HEK293 (cell line): ENCODE measurements around the gene HTRA1.

Experiments used
- GLI4 ChIP-seq: fragments of 450-650 bp; formaldehyde crosslinking; IDR thresholded peaks from 2 replicates; pipeline ENCODE4 v1.5.1; 2016; ENCODE audit warnings: missing biosample characterization, missing genetic modification characterization
- TCF7L2 ChIP-seq: IDR thresholded peaks from 2 replicates; pipeline ENCODE4 v1.6.1; 2011; ENCODE audit warnings: low read depth, mild to moderate bottlenecking, inconsistent platforms, low read length, moderate library complexity, borderline replicate concordance
- ZNF146 ChIP-seq: fragments of 450-650 bp; formaldehyde crosslinking; IDR thresholded peaks from 2 replicates; pipeline ENCODE4 v1.5.1; 2016; ENCODE audit warnings: missing biosample characterization, missing genetic modification characterization
- ZNF202 ChIP-seq: fragments of 450-650 bp; formaldehyde crosslinking; IDR thresholded peaks from 2 replicates; pipeline ENCODE4 v1.5.1; 2016; ENCODE audit warnings: missing biosample characterization, missing genetic modification characterization, borderline replicate concordance
- ZNF792 ChIP-seq: fragments of 450-650 bp; formaldehyde crosslinking; IDR thresholded peaks from 2 replicates; pipeline ENCODE4 v1.5.1; 2016; ENCODE audit warnings: missing biosample characterization, missing genetic modification characterization
- TF ChIP-seq, protein P1 (sequence below): fragments of 450-650 bp; formaldehyde crosslinking; IDR thresholded peaks from 2 replicates; pipeline ENCODE4 v1.5.1; 2016; ENCODE audit warnings: missing biosample characterization, missing genetic modification characterization
- TF ChIP-seq, protein P2 (sequence below): fragments of 450-650 bp; formaldehyde crosslinking; IDR thresholded peaks from 2 replicates; pipeline ENCODE4 v1.5.1; 2016; ENCODE audit warnings: missing biosample characterization, missing genetic modification characterization
- TF ChIP-seq, protein P3 (sequence below): fragments of 450-650 bp; formaldehyde crosslinking; IDR thresholded peaks from 2 replicates; pipeline ENCODE4 v1.5.1; 2016; ENCODE audit warnings: missing biosample characterization, missing genetic modification characterization
- TF ChIP-seq, protein P4 (sequence below): fragments of 450-650 bp; formaldehyde crosslinking; IDR thresholded peaks from 2 replicates; pipeline ENCODE4; 2016; ENCODE audit warnings: missing biosample characterization, missing genetic modification characterization

DNA sequence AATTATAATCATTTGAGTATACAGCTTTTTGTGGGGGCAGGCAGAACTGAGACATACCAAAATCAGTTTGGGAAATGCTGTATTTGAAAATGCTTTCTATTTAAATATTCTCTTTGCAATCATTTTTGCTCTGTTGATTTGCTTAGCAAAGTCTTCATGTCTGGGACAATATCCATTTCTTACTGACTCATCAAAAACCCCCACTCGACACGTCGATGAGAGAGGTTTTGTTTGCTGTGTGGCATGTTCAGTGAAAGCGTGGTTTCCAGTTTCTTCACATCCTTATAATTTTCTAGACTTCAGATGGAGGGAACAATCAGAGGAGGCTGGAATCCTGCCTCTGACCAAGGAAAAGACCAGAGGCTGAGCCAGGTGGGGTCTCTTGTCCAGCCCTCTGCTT, 28.9 kb downstream of the HTRA1 start:
- TF ChIP-seq, protein P1, sequence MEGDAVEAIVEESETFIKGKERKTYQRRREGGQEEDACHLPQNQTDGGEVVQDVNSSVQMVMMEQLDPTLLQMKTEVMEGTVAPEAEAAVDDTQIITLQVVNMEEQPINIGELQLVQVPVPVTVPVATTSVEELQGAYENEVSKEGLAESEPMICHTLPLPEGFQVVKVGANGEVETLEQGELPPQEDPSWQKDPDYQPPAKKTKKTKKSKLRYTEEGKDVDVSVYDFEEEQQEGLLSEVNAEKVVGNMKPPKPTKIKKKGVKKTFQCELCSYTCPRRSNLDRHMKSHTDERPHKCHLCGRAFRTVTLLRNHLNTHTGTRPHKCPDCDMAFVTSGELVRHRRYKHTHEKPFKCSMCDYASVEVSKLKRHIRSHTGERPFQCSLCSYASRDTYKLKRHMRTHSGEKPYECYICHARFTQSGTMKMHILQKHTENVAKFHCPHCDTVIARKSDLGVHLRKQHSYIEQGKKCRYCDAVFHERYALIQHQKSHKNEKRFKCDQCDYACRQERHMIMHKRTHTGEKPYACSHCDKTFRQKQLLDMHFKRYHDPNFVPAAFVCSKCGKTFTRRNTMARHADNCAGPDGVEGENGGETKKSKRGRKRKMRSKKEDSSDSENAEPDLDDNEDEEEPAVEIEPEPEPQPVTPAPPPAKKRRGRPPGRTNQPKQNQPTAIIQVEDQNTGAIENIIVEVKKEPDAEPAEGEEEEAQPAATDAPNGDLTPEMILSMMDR (tag by site-specific recombination) = no peak
- no peak for TF ChIP-seq TCF7L2
- TF ChIP-seq, protein P2, sequence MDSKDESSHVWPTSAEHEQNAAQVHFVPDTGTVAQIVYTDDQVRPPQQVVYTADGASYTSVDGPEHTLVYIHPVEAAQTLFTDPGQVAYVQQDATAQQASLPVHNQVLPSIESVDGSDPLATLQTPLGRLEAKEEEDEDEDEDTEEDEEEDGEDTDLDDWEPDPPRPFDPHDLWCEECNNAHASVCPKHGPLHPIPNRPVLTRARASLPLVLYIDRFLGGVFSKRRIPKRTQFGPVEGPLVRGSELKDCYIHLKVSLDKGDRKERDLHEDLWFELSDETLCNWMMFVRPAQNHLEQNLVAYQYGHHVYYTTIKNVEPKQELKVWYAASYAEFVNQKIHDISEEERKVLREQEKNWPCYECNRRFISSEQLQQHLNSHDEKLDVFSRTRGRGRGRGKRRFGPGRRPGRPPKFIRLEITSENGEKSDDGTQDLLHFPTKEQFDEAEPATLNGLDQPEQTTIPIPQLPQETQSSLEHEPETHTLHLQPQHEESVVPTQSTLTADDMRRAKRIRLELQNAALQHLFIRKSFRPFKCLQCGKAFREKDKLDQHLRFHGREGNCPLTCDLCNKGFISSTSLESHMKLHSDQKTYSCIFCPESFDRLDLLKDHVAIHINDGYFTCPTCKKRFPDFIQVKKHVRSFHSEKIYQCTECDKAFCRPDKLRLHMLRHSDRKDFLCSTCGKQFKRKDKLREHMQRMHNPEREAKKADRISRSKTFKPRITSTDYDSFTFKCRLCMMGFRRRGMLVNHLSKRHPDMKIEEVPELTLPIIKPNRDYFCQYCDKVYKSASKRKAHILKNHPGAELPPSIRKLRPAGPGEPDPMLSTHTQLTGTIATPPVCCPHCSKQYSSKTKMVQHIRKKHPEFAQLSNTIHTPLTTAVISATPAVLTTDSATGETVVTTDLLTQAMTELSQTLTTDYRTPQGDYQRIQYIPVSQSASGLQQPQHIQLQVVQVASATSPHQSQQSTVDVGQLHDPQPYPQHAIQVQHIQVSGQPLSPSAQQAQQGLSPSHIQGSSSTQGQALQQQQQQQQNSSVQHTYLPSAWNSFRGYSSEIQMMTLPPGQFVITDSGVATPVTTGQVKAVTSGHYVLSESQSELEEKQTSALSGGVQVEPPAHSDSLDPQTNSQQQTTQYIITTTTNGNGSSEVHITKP (tag by site-specific recombination) = no peak
- no peak for TF ChIP-seq ZNF202 (tag by site-specific recombination)
- no peak for TF ChIP-seq ZNF792 (tag by site-specific recombination)
- no peak for TF ChIP-seq GLI4 (tag by site-specific recombination)
- TF ChIP-seq, protein P3, sequence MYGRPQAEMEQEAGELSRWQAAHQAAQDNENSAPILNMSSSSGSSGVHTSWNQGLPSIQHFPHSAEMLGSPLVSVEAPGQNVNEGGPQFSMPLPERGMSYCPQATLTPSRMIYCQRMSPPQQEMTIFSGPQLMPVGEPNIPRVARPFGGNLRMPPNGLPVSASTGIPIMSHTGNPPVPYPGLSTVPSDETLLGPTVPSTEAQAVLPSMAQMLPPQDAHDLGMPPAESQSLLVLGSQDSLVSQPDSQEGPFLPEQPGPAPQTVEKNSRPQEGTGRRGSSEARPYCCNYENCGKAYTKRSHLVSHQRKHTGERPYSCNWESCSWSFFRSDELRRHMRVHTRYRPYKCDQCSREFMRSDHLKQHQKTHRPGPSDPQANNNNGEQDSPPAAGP (tag by site-specific recombination) = no peak
- TF ChIP-seq, protein P4, sequence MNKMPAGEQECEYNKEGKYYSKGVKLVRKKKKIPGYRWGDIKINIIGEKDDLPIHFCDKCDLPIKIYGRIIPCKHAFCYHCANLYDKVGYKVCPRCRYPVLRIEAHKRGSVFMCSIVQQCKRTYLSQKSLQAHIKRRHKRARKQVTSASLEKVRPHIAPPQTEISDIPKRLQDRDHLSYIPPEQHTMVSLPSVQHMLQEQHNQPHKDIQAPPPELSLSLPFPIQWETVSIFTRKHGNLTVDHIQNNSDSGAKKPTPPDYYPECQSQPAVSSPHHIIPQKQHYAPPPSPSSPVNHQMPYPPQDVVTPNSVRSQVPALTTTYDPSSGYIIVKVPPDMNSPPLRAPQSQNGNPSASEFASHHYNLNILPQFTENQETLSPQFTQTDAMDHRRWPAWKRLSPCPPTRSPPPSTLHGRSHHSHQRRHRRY = no peak
- TF ChIP-seq ZNF146 = no peak
